GM12878 (cell line): ENCODE data around the gene STXBP1. TPM values are rescaled to one million over a fixed set of nuclear protein-coding genes. Genes with fewer than 3 reads are reported as not detected.

Source experiments
- ATAC-seq: fragments of 200-7000 bp; cut with Tn5 transposase; 3 replicates; pipeline ENCODE4 v1.9.1; 2020; ENCODE audit warnings: mild to moderate bottlenecking, moderate library complexity
- BruUV-seq: library from RNA; stranded (reverse); fragments of 400-500 nt; replicated peaks from 2 replicates; lab custom pipeline; 2021; lab: Mats Ljungman, UMichigan
- CTCF ChIA-PET: fragments of 300-600 bp; sonication (Branson Sonifier 250); formaldehyde crosslinking; extraction: SDS; loops from one replicate; lab custom pipeline; 2021; ENCODE audit warnings: inconsistent platforms; lab: Yijun Ruan, JAX
- POLR2A ChIA-PET: fragments of 350-600 bp; formaldehyde crosslinking; extraction: SDS; loops from one replicate; lab custom pipeline; 2021; ENCODE audit warnings: inconsistent platforms; lab: Charles Lee
- RAD21 ChIA-PET: fragments of 300-600 bp; sonication (Branson Sonifier 250); formaldehyde crosslinking; loops from one replicate; lab custom pipeline; 2023; ENCODE audit warnings: antibody characterized with exemption; ENCODE audit not compliant: unreplicated experiment; lab: Charles Lee
- SMC1A ChIA-PET: fragments of 300-600 bp; sonication (Branson Sonifier 250); formaldehyde crosslinking; loops from one replicate; lab custom pipeline; 2023; ENCODE audit not compliant: unreplicated experiment, uncharacterized antibody; lab: Charles Lee
- DNase-seq: peaks from one replicate; pipeline ENCODE4 v3.0.0-alpha.2; 2011; ENCODE audit warnings: low read depth, low spot score
- FAIRE-seq: peaks from 3 replicates; lab custom pipeline; 2011; peaks lifted over from hg19 to GRCh38; lab: Jason Lieb, UNC
- H2AFZ ChIP-seq: 2 replicates; pipeline ENCODE4 v1.6.0; 2011; ENCODE audit warnings: low read depth, low read length, control low read depth; ENCODE audit not compliant: control insufficient read depth
- H3K27ac ChIP-seq: 2 replicates; pipeline ENCODE4 v1.5.1; 2011; ENCODE audit warnings: control low read depth; ENCODE audit not compliant: control insufficient read depth, insufficient read depth
- H3K27me3 ChIP-seq, 2 experiments: replicated peaks in 1 of 2; 2 replicates each; pipeline versions ENCODE4 v1.6.0 to v1.6.1; 2011; ENCODE audit warnings: low read length in 1 of 2; ENCODE audit not compliant: control insufficient read depth in 2 of 2, insufficient read depth in 2 of 2
- H3K36me3 ChIP-seq, 2 experiments: 2 replicates each; pipeline ENCODE4 v1.5.1; 2011; ENCODE audit warnings: low read length in 1 of 2; ENCODE audit not compliant: control insufficient read depth in 2 of 2, insufficient read depth in 2 of 2
- H3K4me1 ChIP-seq: 2 replicates; pipeline ENCODE4 v1.6.1; 2011; ENCODE audit warnings: mild to moderate bottlenecking, low read length, moderate library complexity, mixed read lengths; ENCODE audit not compliant: control insufficient read depth, insufficient read depth
- H3K4me2 ChIP-seq: 2 replicates; pipeline ENCODE4 v1.6.0; 2011; ENCODE audit warnings: control low read depth; ENCODE audit not compliant: control insufficient read depth, insufficient read depth
- H3K4me3 ChIP-seq: fragments of 200-600 bp; sonication (generic); 2 replicates; pipeline ENCODE4 v1.5.1; 2016
- H3K79me2 ChIP-seq: 2 replicates; pipeline ENCODE4 v1.6.0; 2011; ENCODE audit warnings: low read length; ENCODE audit not compliant: control insufficient read depth, insufficient read depth
- H3K9ac ChIP-seq: 2 replicates; pipeline ENCODE4 v1.8.0; 2011; ENCODE audit warnings: low read length, control low read depth, mixed read lengths; ENCODE audit not compliant: control insufficient read depth, insufficient read depth
- H3K9me3 ChIP-seq: replicated peaks from 3 replicates; pipeline ENCODE4 v1.5.1; 2011; ENCODE audit warnings: mild to moderate bottlenecking, low read length; ENCODE audit not compliant: control insufficient read depth, insufficient read depth
- H4K20me1 ChIP-seq: 2 replicates; pipeline ENCODE4 v1.6.0; 2011; ENCODE audit not compliant: control insufficient read depth, insufficient read depth
- BCL11A ChIP-seq: IDR thresholded peaks from 2 replicates; pipeline ENCODE4 v1.6.1; 2011; ENCODE audit warnings: low read depth, low read length
- BCLAF1 ChIP-seq: fragments of 450-650 bp; IDR thresholded peaks from 2 replicates; pipeline ENCODE4 v1.6.1; 2017; ENCODE audit warnings: antibody characterized with exemption, mild to moderate bottlenecking, moderate library complexity
- IKZF2 ChIP-seq, 2 experiments: fragments of 450-650 bp; IDR thresholded peaks; 2 replicates each; pipeline ENCODE4 v1.6.1; 2017; ENCODE audit warnings: mild to moderate bottlenecking in 2 of 2, moderate library complexity in 2 of 2
- MYB ChIP-seq: fragments of 150-350 bp; IDR thresholded peaks from 2 replicates; pipeline ENCODE4 v1.6.1; 2014; ENCODE audit warnings: mild to moderate bottlenecking, low read depth, low read length, borderline replicate concordance
- NFYA ChIP-seq: IDR thresholded peaks from 2 replicates; pipeline ENCODE4 v1.6.1; 2011; ENCODE audit warnings: low read depth, mild to moderate bottlenecking, low read length, improper control_type of control experiment, borderline replicate concordance
- NR2C2 ChIP-seq: IDR thresholded peaks from 2 replicates; pipeline ENCODE4 v1.6.1; 2011; ENCODE audit warnings: borderline replicate concordance, low read depth; ENCODE audit not compliant: control insufficient read depth, insufficient read length
- PAX8 ChIP-seq: fragments of 450-650 bp; IDR thresholded peaks from 2 replicates; pipeline ENCODE4 v1.6.1; 2017; ENCODE audit warnings: mild to moderate bottlenecking, moderate library complexity
- SP1 ChIP-seq: IDR thresholded peaks from one replicate; pipeline ENCODE4 v1.6.1; 2011; ENCODE audit warnings: low read depth, low read length
- SUZ12 ChIP-seq: fragments of 200-600 bp; sonication (generic); IDR thresholded peaks from one replicate; pipeline ENCODE4 v1.6.1; 2018; ENCODE audit warnings: antibody characterized with exemption, mild to moderate bottlenecking; ENCODE audit not compliant: unreplicated experiment
- ZSCAN29 ChIP-seq: fragments of 450-650 bp; IDR thresholded peaks from 2 replicates; pipeline ENCODE4 v1.6.1; 2017; ENCODE audit warnings: mild to moderate bottlenecking, moderate library complexity
- WGBS: methylation state at CpG from one replicate; pipeline ENCODE4 v1.1.6; 2016; ENCODE audit warnings: low lambda C conversion rate; ENCODE audit not compliant: insufficient replicate concordance, insufficient coverage; ENCODE audit errors: missing lambda C conversion rate; 5-methylcytosine and 5-hydroxymethylcytosine counted together
- in situ Hi-C: fragments of 300-500 bp; cut with MboI; formaldehyde crosslinking; loops from 9 replicates; pipeline ENCODE4 v1.14.3; 2018; ENCODE audit warnings: mixed read lengths
- intact Hi-C: fragments of 100-400 bp; cut with micrococcal nuclease; formaldehyde crosslinking; loops from one replicate; pipeline ENCODE4 v1.14.2; 2022; ENCODE audit not compliant: unreplicated experiment
- polyA plus RNA-seq, 11 experiments: library from polyadenylated mRNA; depleted of rRNA in 4 of 11; unstranded in 6 of 11; stranded (reverse) in 5 of 11; fragments of >200 nt; fragmentation: Nextera tagmentation in 4 of 11; fragmentation: Illumina TruSeq in 1 of 11; extraction: Ambion mirVana in 4 of 11; extraction: Trizol in 1 of 11; gene quantifications; 1 replicate in 1 of 11; 2 replicates in 10 of 11; pipeline versions ENCODE4 v1.2.1 to v1.2.3, GENCODE V29; 2011 to 2016; ENCODE audit warnings: inconsistent platforms in 2 of 11, missing spikeins in 2 of 11, low read depth in 1 of 11
- total RNA-seq, 4 experiments: library from RNA; depleted of rRNA in 3 of 4; stranded (reverse); fragments of >200 nt in 3 of 4; fragmentation: Illumina TruSeq in 1 of 4; extraction: Trizol in 1 of 4; gene quantifications; 2 replicates each; pipeline versions ENCODE4 v1.2.1 to v1.2.3, GENCODE V29; 2013 to 2021
- TF ChIP-seq, protein P1 (sequence below): fragments of 450-650 bp; formaldehyde crosslinking; IDR thresholded peaks from 2 replicates; pipeline ENCODE4 v1.4.0; 2020; ENCODE audit warnings: mild to moderate bottlenecking, moderate library complexity
- TF ChIP-seq, protein P2 (sequence below): fragments of 450-650 bp; IDR thresholded peaks from 2 replicates; pipeline ENCODE4 v1.6.1; 2017; ENCODE audit warnings: mild to moderate bottlenecking
- TF ChIP-seq, protein P3 (sequence below): IDR thresholded peaks from 2 replicates; pipeline ENCODE4 v1.6.1; 2011; ENCODE audit warnings: mild to moderate bottlenecking, low read depth, low read length, moderate library complexity; ENCODE audit not compliant: insufficient replicate concordance

The STXBP1 gene
- total and polyA plus RNA-seq, 10 of the 15 experiments (the other 5 are each of a cell fraction or from before 2014, with no cell fraction given): 0.08 to 0.85 (median 0.31) TPM; not detected in 3

DNA sequence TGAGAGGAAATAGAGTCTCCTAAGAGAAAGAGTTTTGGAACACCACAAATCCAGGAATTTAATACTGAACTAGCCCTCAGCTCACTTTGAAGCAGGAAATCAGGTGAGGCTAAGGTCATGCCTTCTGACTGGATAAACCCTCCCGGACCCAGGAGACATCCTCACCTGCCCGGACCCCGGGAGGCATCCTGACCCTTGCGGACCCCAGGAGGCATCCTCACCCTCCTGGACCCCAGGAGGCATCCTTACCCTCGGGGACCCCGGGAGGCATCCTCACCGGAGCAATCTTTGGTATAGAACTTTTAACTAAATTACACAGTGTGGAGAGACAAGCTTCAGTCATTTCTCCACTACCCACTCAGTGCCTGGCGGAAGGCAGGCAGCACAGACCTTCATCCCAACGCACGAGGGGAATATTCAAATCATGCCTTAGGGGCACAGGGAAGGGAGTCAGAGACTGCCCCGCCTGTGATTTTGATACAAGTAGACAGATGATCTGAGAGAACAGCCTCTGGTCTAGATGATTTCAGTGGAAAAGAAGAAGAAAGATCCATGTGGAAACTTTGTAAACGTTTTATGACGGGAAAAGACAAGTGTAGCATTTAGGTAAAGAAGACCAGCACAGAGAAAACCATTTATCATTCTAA, 21.3 kb downstream of the STXBP1 start:
- Histone ChIP-seq H3K4me3 (no peak overlapping the region), H3K27me3 (no peaks in the 10 kb centered on the region; a peak in 2 of 4 replicates), H3K4me1 (no peaks in the 10 kb centered on the region), H3K9me3 (no peaks in the 10 kb centered on the region; the same call in 2 of the 3 replicates), H4K20me1 (no peaks in the 10 kb centered on the region), H3K79me2 (no peaks in the 10 kb centered on the region), H3K9ac (no peak overlapping the region), H3K27ac (no peak overlapping the region), H3K36me3 (no peaks in the 10 kb centered on the region), H2AFZ (no peak overlapping the region), H3K4me2 (no peak overlapping the region)
- CTCF ChIA-PET: interaction anchor here (0.7 kb wide), 1 partner anchor 54 kb away, joined by 3 read pairs; no protein-coding TSS in a partner anchor
- BruUV-seq: no TSS peak
- intact Hi-C loops: no loop called here
- DNase-seq (no peak), ATAC-seq (no peak), FAIRE-seq (no peak)
- in situ Hi-C loops: no loop called here
- RAD21 ChIA-PET: no interaction called here
- 51% methylated on average over 13 of the region's 13 CpGs for WGBS
- POLR2A ChIA-PET: no interaction called here
- SMC1A ChIA-PET: interaction anchor here (0.6 kb wide), 1 partner anchor 248 kb away, joined by 3 read pairs; no protein-coding TSS in a partner anchor
- TF ChIP-seq, protein P1, sequence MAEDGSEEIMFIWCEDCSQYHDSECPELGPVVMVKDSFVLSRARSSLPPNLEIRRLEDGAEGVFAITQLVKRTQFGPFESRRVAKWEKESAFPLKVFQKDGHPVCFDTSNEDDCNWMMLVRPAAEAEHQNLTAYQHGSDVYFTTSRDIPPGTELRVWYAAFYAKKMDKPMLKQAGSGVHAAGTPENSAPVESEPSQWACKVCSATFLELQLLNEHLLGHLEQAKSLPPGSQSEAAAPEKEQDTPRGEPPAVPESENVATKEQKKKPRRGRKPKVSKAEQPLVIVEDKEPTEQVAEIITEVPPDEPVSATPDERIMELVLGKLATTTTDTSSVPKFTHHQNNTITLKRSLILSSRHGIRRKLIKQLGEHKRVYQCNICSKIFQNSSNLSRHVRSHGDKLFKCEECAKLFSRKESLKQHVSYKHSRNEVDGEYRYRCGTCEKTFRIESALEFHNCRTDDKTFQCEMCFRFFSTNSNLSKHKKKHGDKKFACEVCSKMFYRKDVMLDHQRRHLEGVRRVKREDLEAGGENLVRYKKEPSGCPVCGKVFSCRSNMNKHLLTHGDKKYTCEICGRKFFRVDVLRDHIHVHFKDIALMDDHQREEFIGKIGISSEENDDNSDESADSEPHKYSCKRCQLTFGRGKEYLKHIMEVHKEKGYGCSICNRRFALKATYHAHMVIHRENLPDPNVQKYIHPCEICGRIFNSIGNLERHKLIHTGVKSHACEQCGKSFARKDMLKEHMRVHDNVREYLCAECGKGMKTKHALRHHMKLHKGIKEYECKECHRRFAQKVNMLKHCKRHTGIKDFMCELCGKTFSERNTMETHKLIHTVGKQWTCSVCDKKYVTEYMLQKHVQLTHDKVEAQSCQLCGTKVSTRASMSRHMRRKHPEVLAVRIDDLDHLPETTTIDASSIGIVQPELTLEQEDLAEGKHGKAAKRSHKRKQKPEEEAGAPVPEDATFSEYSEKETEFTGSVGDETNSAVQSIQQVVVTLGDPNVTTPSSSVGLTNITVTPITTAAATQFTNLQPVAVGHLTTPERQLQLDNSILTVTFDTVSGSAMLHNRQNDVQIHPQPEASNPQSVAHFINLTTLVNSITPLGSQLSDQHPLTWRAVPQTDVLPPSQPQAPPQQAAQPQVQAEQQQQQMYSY (CRISPR knock-in tag): no peak
- TF ChIP-seq, protein P2, sequence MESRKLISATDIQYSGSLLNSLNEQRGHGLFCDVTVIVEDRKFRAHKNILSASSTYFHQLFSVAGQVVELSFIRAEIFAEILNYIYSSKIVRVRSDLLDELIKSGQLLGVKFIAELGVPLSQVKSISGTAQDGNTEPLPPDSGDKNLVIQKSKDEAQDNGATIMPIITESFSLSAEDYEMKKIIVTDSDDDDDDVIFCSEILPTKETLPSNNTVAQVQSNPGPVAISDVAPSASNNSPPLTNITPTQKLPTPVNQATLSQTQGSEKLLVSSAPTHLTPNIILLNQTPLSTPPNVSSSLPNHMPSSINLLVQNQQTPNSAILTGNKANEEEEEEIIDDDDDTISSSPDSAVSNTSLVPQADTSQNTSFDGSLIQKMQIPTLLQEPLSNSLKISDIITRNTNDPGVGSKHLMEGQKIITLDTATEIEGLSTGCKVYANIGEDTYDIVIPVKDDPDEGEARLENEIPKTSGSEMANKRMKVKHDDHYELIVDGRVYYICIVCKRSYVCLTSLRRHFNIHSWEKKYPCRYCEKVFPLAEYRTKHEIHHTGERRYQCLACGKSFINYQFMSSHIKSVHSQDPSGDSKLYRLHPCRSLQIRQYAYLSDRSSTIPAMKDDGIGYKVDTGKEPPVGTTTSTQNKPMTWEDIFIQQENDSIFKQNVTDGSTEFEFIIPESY: no peak
- TF ChIP-seq SP1: no peak
- no peak for TF ChIP-seq MYB
- TF ChIP-seq, protein P3, sequence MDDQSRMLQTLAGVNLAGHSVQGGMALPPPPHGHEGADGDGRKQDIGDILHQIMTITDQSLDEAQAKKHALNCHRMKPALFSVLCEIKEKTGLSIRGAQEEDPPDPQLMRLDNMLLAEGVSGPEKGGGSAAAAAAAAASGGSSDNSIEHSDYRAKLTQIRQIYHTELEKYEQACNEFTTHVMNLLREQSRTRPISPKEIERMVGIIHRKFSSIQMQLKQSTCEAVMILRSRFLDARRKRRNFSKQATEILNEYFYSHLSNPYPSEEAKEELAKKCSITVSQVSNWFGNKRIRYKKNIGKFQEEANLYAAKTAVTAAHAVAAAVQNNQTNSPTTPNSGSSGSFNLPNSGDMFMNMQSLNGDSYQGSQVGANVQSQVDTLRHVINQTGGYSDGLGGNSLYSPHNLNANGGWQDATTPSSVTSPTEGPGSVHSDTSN: no peak
- no peak for TF ChIP-seq NR2C2
- TF ChIP-seq NFYA: no peak
- no peak for TF ChIP-seq IKZF2 (IDR thresholded peaks at IDR 0.05)
- TF ChIP-seq BCLAF1: no peak
- TF ChIP-seq SUZ12: no peak
- no peak for TF ChIP-seq BCL11A
- TF ChIP-seq PAX8: no peak
- no peak for TF ChIP-seq ZSCAN29
